ENCODE results near the gene PTAR1. TPM values are rescaled to one million over a fixed set of nuclear protein-coding genes. Genes with fewer than 3 reads are reported as not detected.

Gene PTAR1
- polyA plus RNA-seq, 1 experiment, result 12.4 TPM

DNA sequence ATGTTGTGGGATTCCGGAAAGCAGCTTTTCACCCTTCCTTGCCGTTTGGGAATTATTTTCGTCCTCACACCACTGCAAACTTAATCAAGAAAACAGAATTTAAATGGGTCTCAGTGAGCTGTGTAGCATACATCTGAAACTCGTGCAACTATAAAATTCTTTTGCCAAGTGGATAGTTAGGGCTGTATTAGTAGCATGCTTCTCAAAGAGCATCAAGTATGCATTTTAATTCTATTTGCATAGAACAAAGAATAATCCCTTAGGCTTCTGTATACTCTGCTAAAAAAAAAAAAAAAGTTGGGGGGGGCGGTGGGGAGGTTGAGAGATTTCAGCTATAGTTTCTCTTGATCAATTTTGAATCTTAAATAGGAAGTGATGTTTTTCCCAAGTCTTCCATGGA is 75.9 kb downstream of the PTAR1 start:
- Histone ChIP-seq H3K36me3 (ENCODE audit: control insufficient read depth, insufficient read depth, low read length) (no peaks in the 10 kb centered on the region), H3K4me3 (ENCODE audit: low read depth, low read length) (no peak overlapping the region), H3K27me3 (ENCODE audit: control insufficient read depth, insufficient read depth, low read length) (no peaks in the 10 kb centered on the region)
- ChIA-PET POLR2A (no interaction called here), CTCF (no interaction called here)
- TF ChIP-seq, protein P1, sequence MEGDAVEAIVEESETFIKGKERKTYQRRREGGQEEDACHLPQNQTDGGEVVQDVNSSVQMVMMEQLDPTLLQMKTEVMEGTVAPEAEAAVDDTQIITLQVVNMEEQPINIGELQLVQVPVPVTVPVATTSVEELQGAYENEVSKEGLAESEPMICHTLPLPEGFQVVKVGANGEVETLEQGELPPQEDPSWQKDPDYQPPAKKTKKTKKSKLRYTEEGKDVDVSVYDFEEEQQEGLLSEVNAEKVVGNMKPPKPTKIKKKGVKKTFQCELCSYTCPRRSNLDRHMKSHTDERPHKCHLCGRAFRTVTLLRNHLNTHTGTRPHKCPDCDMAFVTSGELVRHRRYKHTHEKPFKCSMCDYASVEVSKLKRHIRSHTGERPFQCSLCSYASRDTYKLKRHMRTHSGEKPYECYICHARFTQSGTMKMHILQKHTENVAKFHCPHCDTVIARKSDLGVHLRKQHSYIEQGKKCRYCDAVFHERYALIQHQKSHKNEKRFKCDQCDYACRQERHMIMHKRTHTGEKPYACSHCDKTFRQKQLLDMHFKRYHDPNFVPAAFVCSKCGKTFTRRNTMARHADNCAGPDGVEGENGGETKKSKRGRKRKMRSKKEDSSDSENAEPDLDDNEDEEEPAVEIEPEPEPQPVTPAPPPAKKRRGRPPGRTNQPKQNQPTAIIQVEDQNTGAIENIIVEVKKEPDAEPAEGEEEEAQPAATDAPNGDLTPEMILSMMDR (IDR thresholded peaks at IDR 0.05; ENCODE audit: insufficient read depth, low read depth, low read length), result no peak
- no peak for DNase-seq (ENCODE audit: low read depth)

DNA sequence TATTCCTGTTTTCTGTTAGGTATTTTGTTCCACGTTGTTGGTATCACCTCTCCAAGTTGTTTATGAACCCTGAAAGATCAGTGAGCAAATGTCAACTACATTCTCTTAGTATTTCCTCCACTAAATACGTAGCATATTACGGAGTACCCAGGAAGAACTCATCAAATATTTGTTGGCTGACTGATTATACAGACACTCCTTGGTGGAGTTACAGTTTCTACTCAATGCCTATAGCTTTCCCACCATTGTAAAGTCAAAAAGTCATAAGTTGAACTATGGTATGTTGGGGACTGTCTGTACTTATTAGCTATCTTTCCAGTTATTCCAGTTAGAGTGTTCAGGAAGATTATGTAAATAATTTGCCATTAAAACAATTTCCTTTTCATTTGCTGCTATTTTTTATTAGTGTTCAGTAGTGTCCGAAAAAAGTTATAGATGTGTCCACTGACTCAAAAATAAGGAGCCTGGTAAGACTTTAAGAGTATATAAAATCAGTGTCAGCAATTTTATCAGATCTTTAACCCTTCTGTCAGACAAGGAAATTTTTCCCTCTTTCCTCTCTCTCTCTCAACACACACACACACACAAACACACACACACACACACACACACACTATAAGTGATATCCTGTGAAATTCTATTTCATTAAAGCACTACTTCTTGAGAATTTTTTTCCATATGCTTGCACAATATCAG is 80.8 kb downstream of the PTAR1 start:
- ChIA-PET POLR2A (no interaction called here), CTCF (no interaction called here)
- Histone ChIP-seq H3K27me3 (ENCODE audit: control insufficient read depth, insufficient read depth, low read length) (no peaks in the 10 kb centered on the region), H3K4me3 (ENCODE audit: low read depth, low read length) (no peak overlapping the region), H3K36me3 (ENCODE audit: control insufficient read depth, insufficient read depth, low read length) (no peaks in the 10 kb centered on the region)
- TF ChIP-seq, protein P1 (IDR thresholded peaks at IDR 0.05; ENCODE audit: insufficient read depth, low read depth, low read length), result no peak
- DNase-seq (ENCODE audit: low read depth), result no peak

GRCh38 chr9:69677931-69678330 is 81.9 kb downstream of the PTAR1 start:
- no peaks in the 10 kb centered on the region for H3K27me3 ChIP-seq (ENCODE audit: control insufficient read depth, insufficient read depth, low read length)
- H3K4me3 ChIP-seq (ENCODE audit: low read depth, low read length), result no peak overlapping the region
- DNase-seq (ENCODE audit: low read depth), result no peak
- ChIA-PET CTCF (interaction anchor here (0.7 kb wide), 2 partner anchors 23 to 42 kb away, joined by 3 read pairs; no protein-coding TSS in a partner anchor), POLR2A (no interaction called here)
- TF ChIP-seq, protein P1 (IDR thresholded peaks at IDR 0.05; ENCODE audit: insufficient read depth, low read depth, low read length), result no peak
- no peaks in the 10 kb centered on the region for H3K36me3 ChIP-seq (ENCODE audit: control insufficient read depth, insufficient read depth, low read length)

GRCh38 chr9:69675563-69675962 is 84.2 kb downstream of the PTAR1 start:
- no peaks in the 10 kb centered on the region for H3K36me3 ChIP-seq (ENCODE audit: control insufficient read depth, insufficient read depth, low read length)
- no peak for DNase-seq (ENCODE audit: low read depth)
- H3K27me3 ChIP-seq (ENCODE audit: control insufficient read depth, insufficient read depth, low read length), result no peaks in the 10 kb centered on the region
- POLR2A ChIA-PET, result no interaction called here
- H3K4me3 ChIP-seq (ENCODE audit: low read depth, low read length), result no peak overlapping the region
- TF ChIP-seq, protein P1 (IDR thresholded peaks at IDR 0.05; ENCODE audit: insufficient read depth, low read depth, low read length), result no peak
- CTCF ChIA-PET, result interaction anchor here (1.2 kb wide), 1 partner anchor 106 kb away, joined by 3 read pairs; no protein-coding TSS in a partner anchor

- Histone ChIP-seq H3K27me3 (ENCODE audit: control insufficient read depth, insufficient read depth, low read length) (no peaks in the 10 kb centered on the region), H3K36me3 (ENCODE audit: control insufficient read depth, insufficient read depth, low read length) (no peaks in the 10 kb centered on the region), H3K4me3 (ENCODE audit: low read depth, low read length) (no peak overlapping the region)
- TF ChIP-seq, protein P1 (IDR thresholded peaks at IDR 0.05; ENCODE audit: insufficient read depth, low read depth, low read length), result no peak
- ChIA-PET CTCF (interaction anchor here (0.7 to 1.5 kb wide), 2 partner anchors 140 to 198 kb away, joined by 3 read pairs; no protein-coding TSS in a partner anchor), POLR2A (no interaction called here)
- DNase-seq (ENCODE audit: low read depth), result peak; percentile 78
Measured at GRCh38 chr9:69674716-69675438, 84.9 kb downstream of the PTAR1 start.
